Vein endothelial cell (primary cell): Measurements from ENCODE around the gene E2F2. TPM values are rescaled to one million over a fixed set of nuclear protein-coding genes. Genes with fewer than 3 reads are reported as not detected.

Experiments
- total RNA-seq: library from RNA; depleted of rRNA; stranded (reverse); fragments of >200 nt; gene quantifications from 2 replicates; pipeline ENCODE4 v1.2.3, GENCODE V29; 2012

E2F2 gene, protein sequence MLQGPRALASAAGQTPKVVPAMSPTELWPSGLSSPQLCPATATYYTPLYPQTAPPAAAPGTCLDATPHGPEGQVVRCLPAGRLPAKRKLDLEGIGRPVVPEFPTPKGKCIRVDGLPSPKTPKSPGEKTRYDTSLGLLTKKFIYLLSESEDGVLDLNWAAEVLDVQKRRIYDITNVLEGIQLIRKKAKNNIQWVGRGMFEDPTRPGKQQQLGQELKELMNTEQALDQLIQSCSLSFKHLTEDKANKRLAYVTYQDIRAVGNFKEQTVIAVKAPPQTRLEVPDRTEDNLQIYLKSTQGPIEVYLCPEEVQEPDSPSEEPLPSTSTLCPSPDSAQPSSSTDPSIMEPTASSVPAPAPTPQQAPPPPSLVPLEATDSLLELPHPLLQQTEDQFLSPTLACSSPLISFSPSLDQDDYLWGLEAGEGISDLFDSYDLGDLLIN
- total RNA-seq: 1.9 and 2.6 TPM in 2 replicates

DNA sequence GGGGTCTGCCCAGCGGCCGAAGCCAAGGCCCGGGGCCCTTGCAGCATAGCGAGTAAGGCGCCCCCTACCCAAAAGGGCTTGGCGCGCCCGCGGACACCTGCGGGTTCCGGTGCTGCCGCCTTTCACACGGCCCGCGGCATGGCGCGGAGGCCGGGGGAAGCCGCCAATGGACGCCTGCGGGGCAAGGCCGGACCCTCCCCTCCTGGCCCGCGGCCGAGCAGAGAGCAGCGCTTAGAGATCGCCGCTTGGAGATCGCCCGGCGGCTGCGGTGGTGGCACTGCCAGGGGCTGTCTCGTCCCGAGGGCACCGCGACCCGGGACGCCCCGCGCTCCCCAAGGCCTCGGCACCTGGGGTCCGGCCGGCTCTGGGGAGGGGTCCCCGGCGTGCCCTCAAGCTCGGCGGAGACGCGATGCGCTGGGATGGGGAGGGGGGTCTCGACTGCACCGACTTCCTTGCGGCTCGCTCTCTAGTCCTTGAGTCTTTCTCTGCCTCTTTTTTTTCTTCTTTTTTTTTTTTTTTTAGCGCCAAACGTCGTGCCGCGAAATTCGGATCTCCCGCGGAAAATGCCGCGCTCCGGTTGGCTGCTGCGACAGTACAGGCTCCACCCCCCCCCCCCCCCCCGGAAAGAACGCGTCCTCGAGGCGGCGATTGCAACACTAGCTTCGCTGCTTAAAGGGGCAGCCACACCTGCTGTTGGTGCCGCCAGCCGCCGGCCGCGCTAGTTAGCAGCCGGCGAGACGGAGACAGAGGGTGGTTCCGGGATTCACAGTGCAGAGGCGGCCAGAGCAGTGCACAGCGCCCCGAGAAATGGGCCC is at the start of gene E2F2:
Gene E2F2 (minus strand): TSS at position 487 of the 815 bp plus-strand sequence. CDS start 440 bp downstream, at position 47.

GRCh38 chr1:23559136-23559984 is 28.3 kb upstream of the E2F2 start, which contains the start of gene ID3:
Gene ID3 (minus strand): TSS chr1:23559501. CDS start chr1:23559426, 75 bp downstream.

GRCh38 chr1:23483321-23484252 is 47.4 kb downstream of the E2F2 start, which contains the start of gene ASAP3:
Gene ASAP3 (minus strand): TSS chr1:23484179. CDS start chr1:23484133, 46 bp downstream.

Other genes with a start within 250 kb of the E2F2 start
- gene HNRNPR, start 186.9 kb downstream of the E2F2 start, total RNA-seq: 81.7 and 99.1 TPM in 2 replicates
- 23.2 and 29.2 TPM in 2 replicates for gene ZNF436, start 161.4 kb downstream of the E2F2 start, total RNA-seq
- 0.65 and 0.86 TPM in 2 replicates for gene TCEA3, start 106.5 kb downstream of the E2F2 start, total RNA-seq
- 12.7 and 15.7 TPM in 2 replicates for gene ASAP3, start 47.1 kb downstream of the E2F2 start, total RNA-seq
- 400 and 449 TPM in 2 replicates for gene ID3, start 28.3 kb upstream of the E2F2 start, total RNA-seq
- 687 and 944 TPM in 2 replicates for gene RPL11, start 160.6 kb upstream of the E2F2 start, total RNA-seq
- 58.8 and 68.1 TPM in 2 replicates for gene ELOA, start 212.2 kb upstream of the E2F2 start, total RNA-seq
- 24.2 and 30.7 TPM in 2 replicates for gene PITHD1, start 247.2 kb upstream of the E2F2 start, total RNA-seq